EL (cell line): ENCODE results near the gene CSTPP1.

ENCODE experiments used
- DNase-seq: peaks from one replicate; pipeline ENCODE4 v3.0.0-alpha.2; 2016

CSTPP1 gene

DNA sequence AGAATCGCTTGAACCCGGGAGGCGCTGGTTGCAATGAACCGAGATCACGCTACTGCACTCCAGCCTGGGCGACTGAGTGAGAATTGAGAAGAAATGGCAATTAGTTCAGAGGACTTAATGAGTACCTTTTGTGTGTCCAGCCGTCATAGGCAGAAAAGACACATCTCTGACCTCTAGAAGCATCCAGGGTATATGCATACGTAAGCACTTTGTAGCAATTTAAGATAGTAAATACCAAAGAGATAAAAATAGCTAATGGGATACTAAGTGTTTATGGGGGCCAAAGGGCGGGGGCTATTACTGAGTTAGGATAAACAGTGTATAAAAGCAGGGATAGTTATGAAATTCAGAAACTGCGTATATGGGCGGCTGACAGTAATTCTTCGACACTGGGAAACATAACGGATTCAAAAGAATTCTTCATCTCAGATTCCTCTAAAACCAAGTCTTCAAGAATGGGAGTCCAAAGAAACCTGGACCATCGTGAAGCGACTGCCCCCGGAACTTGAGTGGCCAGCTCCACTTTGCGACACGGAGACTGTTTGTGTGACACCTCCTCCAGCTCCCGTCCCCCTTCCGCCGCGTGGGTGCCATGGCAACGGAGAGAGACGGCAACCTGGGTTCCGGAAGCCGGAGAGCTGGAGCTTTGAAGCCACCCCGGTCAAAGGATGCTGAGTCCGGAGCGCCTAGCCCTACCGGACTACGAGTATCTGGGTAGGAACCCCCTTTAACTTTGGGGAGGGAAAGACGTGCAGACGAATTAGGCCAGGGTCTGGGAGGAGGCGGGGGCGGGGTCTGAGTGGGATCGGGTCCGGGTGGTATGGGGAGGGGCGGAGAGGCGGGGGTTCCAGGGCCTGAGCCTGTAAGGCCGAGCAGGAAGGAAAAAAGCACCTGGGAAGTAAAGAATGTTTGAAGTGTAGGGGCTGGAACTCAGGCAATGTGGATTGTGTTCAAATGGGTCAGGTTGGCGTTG lies at the start of gene CSTPP1:
Gene CSTPP1, plus strand, starts transcription at position 624 of the 973 bp plus-strand sequence. Its CDS starts 45 bp downstream, at position 669.
- peak; percentile 93 for DNase-seq

DNA sequence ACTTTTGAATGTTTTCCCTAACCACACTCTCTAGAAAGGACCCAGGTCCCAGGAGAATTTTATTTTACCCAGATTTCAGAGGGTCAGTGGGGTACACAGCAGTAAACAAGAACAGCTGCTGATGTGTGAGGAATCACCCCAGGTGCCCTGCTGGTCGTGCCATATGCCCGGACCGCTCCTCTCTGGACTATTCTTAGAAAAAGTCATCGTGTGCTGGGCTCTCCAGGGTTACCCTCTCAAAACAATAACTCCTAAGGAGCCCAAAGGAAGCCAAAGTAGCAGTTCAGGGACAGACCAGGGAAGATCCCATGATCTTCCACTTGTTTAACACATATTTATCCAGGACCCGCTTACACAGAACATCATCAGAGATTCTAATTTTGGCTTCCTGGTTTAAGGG lies 47.9 kb upstream of the CSTPP1 start:
- DNase-seq: no peak

DNA sequence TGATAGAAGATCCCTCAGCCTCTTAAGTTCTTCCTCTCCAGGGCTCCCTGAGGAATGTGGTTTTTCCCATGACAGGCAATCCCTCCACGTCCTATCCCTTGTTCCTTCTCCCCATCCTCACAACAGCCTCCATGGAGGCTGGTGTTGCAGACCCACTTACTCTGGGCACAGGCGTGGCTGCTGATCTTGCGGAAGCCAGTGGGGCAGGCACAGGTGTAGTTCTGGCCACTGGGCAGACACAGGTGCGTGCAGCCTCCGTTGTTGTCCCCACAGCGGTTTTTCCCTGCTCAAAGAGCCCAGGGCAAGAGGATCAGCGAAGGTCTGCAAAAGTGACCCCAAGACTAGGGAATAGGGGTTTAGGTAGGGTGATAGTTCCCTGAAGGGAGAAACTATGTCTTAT lies 47.3 kb upstream of the CSTPP1 start:
- no peak for DNase-seq

GRCh38 chr11:46889689-46890475 lies 46.7 kb upstream of the CSTPP1 start:
- DNase-seq: peak; percentile 71

GRCh38 chr11:46890665-46891064 lies 45.9 kb upstream of the CSTPP1 start:
- DNase-seq: peak; percentile 13

- no peak for DNase-seq
Measured at GRCh38 chr11:46892109-46892508, 44.5 kb upstream of the CSTPP1 start.

DNA sequence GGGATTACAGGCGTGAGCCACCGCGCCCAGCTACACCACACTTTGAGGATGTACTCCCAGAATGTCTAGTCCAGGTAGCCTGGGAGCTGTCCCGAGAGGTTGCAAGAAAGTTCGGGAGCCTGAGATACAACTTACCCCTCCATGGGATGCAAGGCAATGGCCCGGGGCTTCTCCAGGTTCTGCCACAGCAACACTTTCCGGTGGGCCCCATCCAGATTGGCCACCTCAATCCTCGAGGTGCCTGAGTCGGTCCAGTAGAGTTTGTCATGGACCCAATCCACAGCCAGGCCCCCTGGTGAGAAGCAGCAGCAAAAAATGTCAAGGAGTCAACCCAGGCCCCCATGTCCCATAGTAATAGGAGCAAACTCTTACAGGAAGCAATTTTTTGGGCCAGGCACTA lies 43.7 kb upstream of the CSTPP1 start:
- DNase-seq: no peak

- DNase-seq: no peak
Measured at GRCh38 chr11:46894506-46894905, 42.1 kb upstream of the CSTPP1 start.

GRCh38 chr11:46894961-46895360 lies 41.6 kb upstream of the CSTPP1 start:
- no peak for DNase-seq

DNA sequence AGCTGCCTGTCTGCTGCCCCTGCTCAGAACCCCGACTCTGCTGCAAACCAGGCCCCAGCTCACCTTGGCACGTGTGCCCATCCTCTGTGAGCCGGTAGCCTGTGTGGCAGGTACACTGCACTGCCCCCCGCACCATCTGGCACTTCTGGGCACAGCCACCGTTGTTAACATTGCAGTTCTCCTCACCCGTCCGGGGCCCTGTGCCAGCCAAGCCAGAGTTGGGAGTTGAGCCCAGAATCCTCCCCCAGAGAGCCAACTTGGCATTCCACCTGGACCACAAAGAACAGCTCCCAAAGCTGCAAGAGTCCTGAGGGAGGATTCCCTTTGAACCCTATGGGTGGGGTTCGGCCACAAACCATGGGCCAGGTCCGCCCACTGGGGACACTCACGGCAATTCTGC lies 40.7 kb upstream of the CSTPP1 start:
- no peak for DNase-seq

DNA sequence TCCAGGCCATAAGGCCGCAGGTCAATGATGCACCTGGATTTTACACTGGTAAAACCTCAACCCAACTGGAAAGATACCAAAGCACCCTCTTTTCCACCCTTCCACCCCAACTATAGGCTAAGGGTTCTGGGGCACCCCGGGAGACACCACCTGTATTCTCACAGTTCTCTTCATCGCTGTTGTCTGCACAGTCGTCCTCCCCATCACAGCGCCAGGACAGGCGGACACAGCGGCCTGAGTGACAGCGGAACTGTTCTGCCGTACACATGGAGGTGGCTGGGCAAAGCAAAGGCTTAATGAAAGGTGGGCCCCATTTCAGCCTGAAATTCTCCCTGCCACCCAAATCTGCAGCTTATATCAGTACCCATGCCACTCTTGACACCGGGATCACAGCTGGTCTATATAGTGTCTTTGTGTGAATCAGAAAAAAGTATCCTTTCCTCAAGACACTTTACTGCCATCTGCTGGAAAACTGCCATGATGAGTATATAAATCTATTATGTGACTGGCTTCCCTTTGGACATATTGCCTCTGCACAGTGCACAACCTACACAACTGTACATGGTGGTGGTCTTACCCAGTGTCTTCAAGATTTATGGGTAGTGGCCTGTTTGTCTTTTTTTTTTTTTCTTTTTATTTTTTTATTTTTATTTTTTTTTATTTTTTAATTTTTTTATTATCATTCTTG lies 39.7 kb upstream of the CSTPP1 start:
- DNase-seq: peak; percentile 57

DNA sequence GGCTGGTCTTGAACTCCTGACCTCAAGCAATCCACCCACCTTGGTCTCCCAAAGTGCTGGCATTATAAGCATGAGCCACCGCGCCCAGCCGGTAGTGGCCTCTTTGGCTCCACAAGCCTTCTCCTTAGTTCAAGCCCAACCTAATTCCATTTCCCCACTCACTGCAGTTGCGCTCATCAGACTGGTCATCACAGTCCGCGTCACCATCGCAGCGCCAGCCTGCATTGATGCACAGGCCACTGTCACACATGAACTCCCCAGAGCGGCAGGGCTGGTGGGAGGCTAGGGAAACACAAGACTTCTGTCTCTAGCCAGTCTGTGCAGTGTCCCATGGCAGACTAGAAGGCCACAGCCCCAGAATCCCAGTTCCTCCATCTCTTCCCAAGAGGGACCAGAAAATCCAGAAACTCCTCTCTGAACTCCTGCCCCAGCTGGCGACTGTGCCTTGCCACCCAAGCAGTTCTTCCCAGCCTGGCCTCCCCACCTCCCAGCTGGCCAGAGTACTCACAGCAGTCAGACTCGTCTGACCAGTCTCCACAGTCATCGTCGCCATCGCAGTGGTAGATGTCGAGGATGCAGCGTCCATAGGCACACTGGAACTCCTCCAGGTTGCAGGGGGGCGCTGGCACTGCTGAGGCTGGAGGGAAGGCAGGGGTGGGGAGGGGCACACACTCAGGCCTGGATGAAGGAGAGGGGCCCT lies 38.0 kb upstream of the CSTPP1 start:
- DNase-seq: no peak

GRCh38 chr11:46899501-46900025 lies 37.0 kb upstream of the CSTPP1 start:
- no peak for DNase-seq

DNA sequence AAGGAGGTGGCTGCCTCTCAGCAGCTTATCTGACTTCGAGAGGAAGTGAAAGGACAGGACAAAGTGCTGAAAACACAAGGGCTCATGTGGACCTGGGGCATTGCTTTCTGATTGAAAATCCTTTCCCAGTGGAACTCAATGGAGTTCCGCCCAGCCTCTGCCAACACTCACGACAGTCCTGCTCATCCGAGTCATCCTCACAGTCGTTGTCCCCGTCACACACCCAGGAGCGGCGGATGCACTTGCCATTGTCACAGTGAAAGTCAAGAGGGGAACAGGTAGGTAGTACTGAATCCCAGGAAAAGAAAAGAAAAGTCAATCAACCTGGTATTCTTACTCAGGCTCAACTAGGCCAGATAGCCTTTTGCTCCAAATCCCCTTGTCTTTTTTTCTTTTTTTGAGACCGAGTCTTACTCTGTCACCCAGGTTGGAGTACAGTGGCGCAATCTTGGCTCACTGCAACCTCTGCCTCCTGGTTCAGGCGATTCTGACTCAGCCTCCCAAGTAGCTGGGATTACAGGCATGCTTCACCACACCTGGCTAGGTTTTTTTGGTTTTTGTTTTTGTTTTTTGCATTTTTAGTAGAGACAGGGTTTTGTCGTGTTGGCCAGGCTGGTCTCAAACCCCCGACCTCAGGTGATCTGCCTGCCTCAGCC lies 36.3 kb upstream of the CSTPP1 start:
- no peak for DNase-seq

DNA sequence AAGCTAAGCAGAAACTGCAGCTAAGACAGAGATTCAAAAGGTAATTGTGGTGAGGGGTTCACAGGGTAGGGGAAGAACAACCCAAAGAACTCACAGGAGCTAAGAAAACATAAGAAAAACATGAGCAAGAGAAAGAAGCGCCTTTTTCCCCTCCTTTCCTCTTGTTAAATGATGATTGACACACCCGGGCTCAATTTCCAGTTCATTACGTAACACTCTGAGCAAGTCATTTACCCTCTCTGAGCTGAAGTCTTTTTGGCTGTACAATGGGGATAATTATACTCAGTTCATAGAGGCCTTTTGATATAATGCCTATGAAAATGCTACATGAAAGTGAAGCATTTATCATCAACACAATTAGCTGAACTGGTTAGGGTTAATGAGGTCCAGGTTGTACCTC lies 35.4 kb upstream of the CSTPP1 start:
- DNase-seq: no peak

DNA sequence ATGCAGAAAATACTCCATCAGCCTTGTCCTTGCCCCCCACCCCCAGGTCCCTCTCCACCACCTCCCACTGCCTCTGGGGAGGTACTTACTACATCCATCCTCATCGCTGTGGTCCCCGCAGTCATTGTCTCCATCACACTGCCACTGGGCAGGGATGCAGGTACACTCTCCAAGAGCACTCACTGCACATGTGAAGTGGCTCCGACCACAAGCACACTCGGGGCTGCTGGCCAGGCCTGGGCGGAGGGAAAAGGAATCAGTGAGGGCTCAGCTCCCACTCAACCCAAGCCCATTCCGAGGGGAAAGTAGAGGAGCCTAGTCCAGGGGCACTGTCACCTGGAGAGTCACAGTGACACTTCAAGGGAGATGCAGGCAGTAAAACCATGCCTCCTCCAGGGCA lies 33.9 kb upstream of the CSTPP1 start:
- no peak for DNase-seq

DNA sequence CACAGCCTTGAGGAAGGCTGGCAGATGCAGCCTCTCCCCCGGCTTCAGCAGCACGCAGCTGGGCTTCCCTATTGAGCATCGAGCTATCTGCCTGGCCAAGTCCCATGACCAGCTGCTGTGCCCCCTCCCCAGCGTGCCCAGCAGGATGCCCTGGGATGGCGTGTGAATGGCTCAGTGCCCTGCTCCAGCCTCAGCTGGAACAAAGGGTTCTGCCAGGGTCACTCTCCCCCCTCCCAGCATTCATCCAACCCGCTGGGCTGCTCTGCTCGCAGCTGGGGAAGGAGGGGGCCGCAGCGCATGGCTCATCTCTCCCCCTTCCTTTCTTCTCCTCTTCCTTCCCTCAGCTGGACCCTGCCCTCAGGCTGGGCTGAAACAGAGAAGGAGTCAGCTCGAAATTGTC lies 32.7 kb upstream of the CSTPP1 start:
- DNase-seq: no peak

DNA sequence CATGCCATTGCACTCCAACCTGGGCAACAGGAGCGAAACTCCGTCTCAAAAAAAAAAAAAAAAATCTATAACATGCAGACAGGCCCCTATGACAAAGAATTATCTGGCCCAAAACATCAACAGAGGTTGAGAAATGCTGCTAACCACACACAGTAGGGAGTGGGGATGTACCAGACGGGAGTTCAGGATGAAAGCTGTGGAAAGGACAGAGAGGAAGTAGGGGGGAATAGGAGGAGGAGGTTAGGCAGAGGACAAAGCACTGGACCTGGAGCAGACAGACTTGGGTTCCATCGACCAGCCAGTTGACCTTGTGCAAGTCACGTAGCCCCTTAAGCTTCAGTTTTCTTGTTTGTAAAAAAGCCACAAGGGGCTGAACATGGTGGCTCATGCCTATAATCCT lies 30.8 kb upstream of the CSTPP1 start:
- no peak for DNase-seq

DNA sequence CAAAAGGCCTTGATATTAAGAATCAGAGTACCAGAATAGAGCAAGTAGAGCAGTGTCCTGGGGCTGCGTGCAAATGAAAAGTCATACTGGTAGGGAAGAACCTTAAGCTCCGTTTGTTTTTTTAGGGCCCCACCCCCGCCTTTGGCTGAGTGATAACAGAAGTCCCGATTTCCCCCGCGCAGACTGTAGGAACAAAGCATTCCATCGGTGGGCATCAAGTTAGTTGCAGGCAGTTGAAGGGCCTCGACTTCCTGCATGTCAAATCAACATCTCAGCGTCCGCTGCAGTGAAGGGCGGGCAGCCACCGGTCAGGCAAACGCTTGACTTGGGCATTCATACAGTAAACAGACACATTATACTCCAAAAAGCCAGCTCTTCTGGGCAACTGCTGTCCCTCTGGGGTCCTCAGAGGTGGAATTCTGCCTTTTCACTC lies 29.9 kb upstream of the CSTPP1 start:
- no peak for DNase-seq

- DNase-seq: no peak
Measured at GRCh38 chr11:46907606-46908005, 29.0 kb upstream of the CSTPP1 start.

DNA sequence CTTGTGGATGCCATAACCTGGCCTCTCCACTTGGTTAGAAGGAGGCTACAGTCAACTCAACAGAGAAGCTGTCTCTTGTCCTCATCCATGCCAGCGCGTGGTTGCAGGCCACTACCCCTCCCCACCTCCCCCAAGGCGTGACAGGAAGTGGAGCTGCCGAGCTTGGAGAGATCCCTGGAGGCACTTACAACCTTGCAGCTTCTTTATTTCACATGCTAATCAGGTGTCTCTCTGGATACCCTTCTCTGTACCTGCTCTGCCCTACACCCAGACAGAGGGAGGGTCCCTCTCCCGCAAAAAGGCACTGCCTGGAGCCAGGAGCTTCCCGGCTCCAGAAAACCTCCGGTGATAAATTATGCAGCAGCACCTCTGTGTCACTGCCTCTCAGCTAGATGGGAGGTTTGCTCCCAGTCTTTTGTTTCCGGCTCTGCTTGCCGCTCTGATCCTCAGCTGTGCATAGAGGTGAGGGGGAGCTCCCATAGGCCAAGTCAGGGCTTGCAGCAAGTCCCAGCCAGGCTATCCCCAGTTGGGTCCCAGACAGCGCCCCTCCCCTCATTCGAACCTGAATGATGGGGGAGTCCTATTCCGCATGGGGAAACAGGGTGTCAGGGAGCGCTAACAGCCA lies 23.9 kb upstream of the CSTPP1 start:
- DNase-seq: no peak
